DMS53 treated with DMSO at 0.1 percent for 48 hours (cell line): Measurements from ENCODE around the gene NBPF10.
"Not testable (repeated sequence)": the region's sequence is repeated elsewhere in the genome, so short reads cannot be mapped to it uniquely, and the experiment has no call there.

Source experiments
- DNase-seq: peaks from one replicate; lab custom pipeline; 2025; ENCODE audit not compliant: unreplicated experiment; lab: John Stamatoyannopoulos, UW

The NBPF10 gene

GRCh38 chr1:146144465-146144864 is at the start of gene NBPF10:
TSS of gene NBPF10 (minus strand) at chr1:146144804. CDS start at chr1:146144769, 35 bp downstream.
- DNase-seq = not testable (repeated sequence)

- DNase-seq = not testable (repeated sequence)
These were observed 29.9 kb upstream of the NBPF10 start for GRCh38 chr1:146174531-146174930.

DNA sequence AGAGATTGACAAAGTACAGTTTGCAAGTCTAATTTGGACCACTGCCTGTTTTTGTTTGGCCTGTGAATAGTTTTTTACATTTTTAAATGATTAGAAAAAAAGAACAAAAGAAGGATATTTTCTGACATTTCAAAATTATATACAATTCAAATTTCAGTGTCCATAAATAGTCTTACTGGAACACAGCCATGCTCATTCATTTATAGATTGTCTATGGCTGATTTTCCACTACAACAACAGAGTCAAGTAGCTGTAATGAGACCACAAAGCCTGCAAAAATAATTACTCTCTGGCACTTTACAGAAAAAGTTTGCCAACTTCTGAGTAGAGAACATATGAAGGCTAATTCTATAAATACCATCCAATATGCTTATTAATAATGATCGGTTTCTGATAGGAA is 23.1 kb upstream of the NBPF10 start:
- not testable (repeated sequence) for DNase-seq

- not testable (repeated sequence) for DNase-seq
These were observed 22.7 kb upstream of the NBPF10 start for GRCh38 chr1:146167273-146167672.
